IMR-90 (cell line): ENCODE results near the gene AUTS2. TPM values are rescaled to one million over a fixed set of nuclear protein-coding genes. Genes with fewer than 3 reads are reported as not detected.

ENCODE experiments used
- ATAC-seq: fragments of 200-7000 bp; cut with Tn5 transposase; 2 replicates; pipeline ENCODE4 v1.9.1; 2020; ENCODE audit warnings: low read depth, mild to moderate bottlenecking, moderate library complexity
- BruUV-seq: library from RNA; stranded (reverse); fragments of 400-500 nt; replicated peaks from 2 replicates; lab custom pipeline; 2021; lab: Mats Ljungman, UMichigan
- CTCF ChIA-PET: fragments of 300-600 bp; formaldehyde crosslinking; extraction: SDS; loops from one replicate; lab custom pipeline; 2021; ENCODE audit warnings: antibody characterized with exemption; lab: Yijun Ruan, JAX
- POLR2A ChIA-PET: fragments of 300-600 bp; sonication (Branson Sonifier 250); formaldehyde crosslinking; loops from one replicate; lab custom pipeline; 2022; ENCODE audit warnings: antibody characterized with exemption; ENCODE audit not compliant: unreplicated experiment; lab: Charles Lee
- DNase-seq: peaks from one replicate; pipeline ENCODE4 v3.0.0; 2013
- H2AFZ ChIP-seq: replicated peaks from 2 replicates; pipeline ENCODE3; 2013; ENCODE audit warnings: low read length, mild to moderate bottlenecking; ENCODE audit not compliant: poor library complexity
- H2AK5ac ChIP-seq: 2 replicates; pipeline ENCODE4 v1.6.1; 2013; ENCODE audit warnings: low read depth, low read length, inconsistent platforms
- H2AK9ac ChIP-seq: replicated peaks from 2 replicates; pipeline ENCODE3; 2013; ENCODE audit warnings: mild to moderate bottlenecking, low read depth, low read length, moderate library complexity; ENCODE audit not compliant: poor library complexity
- H2BK120ac ChIP-seq: 2 replicates; pipeline ENCODE4 v1.6.1; 2013; ENCODE audit warnings: low read depth, low read length, inconsistent platforms
- H2BK15ac ChIP-seq: 3 replicates; pipeline ENCODE4 v1.6.1; 2013; ENCODE audit warnings: low read depth, low read length, inconsistent platforms
- H2BK20ac ChIP-seq: 2 replicates; pipeline ENCODE4 v1.6.1; 2013; ENCODE audit warnings: low read depth, mild to moderate bottlenecking, inconsistent platforms, low read length, moderate library complexity
- H2BK5ac ChIP-seq: 2 replicates; pipeline ENCODE4 v1.6.1; 2013; ENCODE audit warnings: mild to moderate bottlenecking, low read depth, low read length, inconsistent platforms; ENCODE audit not compliant: poor library complexity, severe bottlenecking
- H3K14ac ChIP-seq: replicated peaks from 2 replicates; pipeline ENCODE4 v1.6.1; 2013; ENCODE audit warnings: low read depth, low read length, inconsistent platforms
- H3K18ac ChIP-seq: 2 replicates; pipeline ENCODE4 v1.6.1; 2013; ENCODE audit warnings: low read depth, low read length, control low read depth
- H3K23ac ChIP-seq: 2 replicates; pipeline ENCODE4 v1.6.1; 2013; ENCODE audit warnings: low read depth, low read length, inconsistent platforms
- H3K27ac ChIP-seq: 2 replicates; pipeline ENCODE4 v1.5.1; 2013; ENCODE audit warnings: mild to moderate bottlenecking, control low read depth, low read length; ENCODE audit not compliant: insufficient read depth
- H3K27me3 ChIP-seq: 2 replicates; pipeline ENCODE4 v1.6.1; 2013; ENCODE audit warnings: low read length; ENCODE audit not compliant: control insufficient read depth, insufficient read depth
- H3K36me3 ChIP-seq: 2 replicates; pipeline ENCODE4 v1.6.1; 2013; ENCODE audit warnings: low read length, mixed read lengths; ENCODE audit not compliant: control insufficient read depth, insufficient read depth
- H3K4ac ChIP-seq: 2 replicates; pipeline ENCODE4 v1.6.1; 2013; ENCODE audit warnings: low read depth, low read length, inconsistent platforms
- H3K4me1 ChIP-seq: 2 replicates; pipeline ENCODE4 v1.6.1; 2013; ENCODE audit warnings: low read length, mixed read lengths; ENCODE audit not compliant: control insufficient read depth, insufficient read depth
- H3K4me2 ChIP-seq: 2 replicates; pipeline ENCODE4 v1.6.1; 2013; ENCODE audit warnings: low read depth, mild to moderate bottlenecking, control low read depth, low read length, moderate library complexity
- H3K4me3 ChIP-seq: 2 replicates; pipeline ENCODE4 v1.5.1; 2013; ENCODE audit warnings: low read depth, mild to moderate bottlenecking, control low read depth, low read length, moderate library complexity; ENCODE audit not compliant: insufficient read depth
- H3K56ac ChIP-seq: 2 replicates; pipeline ENCODE4 v1.6.1; 2013; ENCODE audit warnings: low read length, inconsistent platforms; ENCODE audit not compliant: insufficient read depth; ENCODE audit errors: extremely low read depth
- H3K79me1 ChIP-seq, 2 experiments: 2 replicates each; pipeline ENCODE4 v1.6.1; 2013; ENCODE audit warnings: low read length in 2 of 2, inconsistent platforms in 1 of 2, low read depth in 1 of 2
- H3K9ac ChIP-seq: 2 replicates; pipeline ENCODE4 v1.6.1; 2013; ENCODE audit warnings: low read depth, low read length, control low read depth
- H3K9me1 ChIP-seq: 2 replicates; pipeline ENCODE4 v1.6.1; 2013; ENCODE audit warnings: low read length, inconsistent platforms; ENCODE audit not compliant: insufficient read depth
- H3K9me3 ChIP-seq: 2 replicates; pipeline ENCODE4 v1.6.1; 2013; ENCODE audit warnings: low read length; ENCODE audit not compliant: control insufficient read depth, insufficient read depth
- H4K20me1 ChIP-seq: 2 replicates; pipeline ENCODE4 v1.6.1; 2013; ENCODE audit warnings: low read length, inconsistent platforms; ENCODE audit not compliant: insufficient read depth
- H4K5ac ChIP-seq: 2 replicates; pipeline ENCODE4 v1.6.1; 2013; ENCODE audit warnings: mild to moderate bottlenecking, low read depth, low read length, control low read depth
- H4K8ac ChIP-seq, 2 experiments: 2 replicates each; pipeline ENCODE4 v1.6.1; 2013; ENCODE audit warnings: low read depth in 2 of 2, low read length in 2 of 2, control low read depth in 1 of 2, inconsistent platforms in 1 of 2
- H4K91ac ChIP-seq: 2 replicates; pipeline ENCODE4 v1.6.1; 2013; ENCODE audit warnings: low read depth, low read length, inconsistent platforms; ENCODE audit not compliant: insufficient read depth
- CHD1 ChIP-seq: IDR thresholded peaks from 2 replicates; pipeline ENCODE4 v1.6.1; 2012; ENCODE audit warnings: low read depth, low read length, improper control_type of control experiment
- RFX5 ChIP-seq: IDR thresholded peaks from 2 replicates; pipeline ENCODE4 v1.8.0; 2012; ENCODE audit warnings: low read depth, mild to moderate bottlenecking, low read length, moderate library complexity
- WGBS, 2 experiments: methylation state at CpG; one replicate each; pipeline versions ENCODE4 v1.1.5 to v1.1.7; 2013; ENCODE audit warnings: missing lambda C conversion rate in 2 of 2; ENCODE audit not compliant: insufficient read length in 1 of 2; ENCODE audit errors: extremely low coverage in 2 of 2; 5-methylcytosine and 5-hydroxymethylcytosine counted together
- dilution Hi-C: fragments of 300-500 bp; cut with HindIII; formaldehyde crosslinking; loops from one replicate; pipeline ENCODE4 v1.14.3; 2018; ENCODE audit warnings: low sequenced_read_pairs; ENCODE audit not compliant: unreplicated experiment
- in situ Hi-C: fragments of 300-500 bp; cut with MboI; formaldehyde crosslinking; loops from 3 replicates; pipeline ENCODE4 v1.14.3; 2019; ENCODE audit warnings: low sequenced_read_pairs, inconsistent platforms, mixed read lengths
- intact Hi-C: fragments of 100-400 bp; cut with micrococcal nuclease; formaldehyde crosslinking; loops from 2 replicates; pipeline ENCODE4 v1.10.0; 2022
- polyA plus RNA-seq, 3 experiments: library from polyadenylated mRNA; depleted of rRNA; stranded (reverse); fragments of >200 nt; gene quantifications; 2 replicates each; pipeline ENCODE4 v1.2.3, GENCODE V29; 2012; ENCODE audit warnings: low replicate concordance in 1 of 3
- total RNA-seq: library from RNA; depleted of rRNA; stranded (reverse); fragments of >200 nt; gene quantifications from 2 replicates; pipeline ENCODE4 v1.2.3, GENCODE V29; 2012
- TF ChIP-seq, protein P1 (sequence below): fragments of 150-350 bp; IDR thresholded peaks from 2 replicates; pipeline ENCODE4 v1.6.1; 2016; ENCODE audit warnings: low read depth, mild to moderate bottlenecking, low read length, moderate library complexity, borderline replicate concordance

AUTS2 gene
- total and polyA plus RNA-seq, 2 of the 4 experiments (the other 2 are of a cell fraction) = 0.90 to 3.0 TPM

DNA sequence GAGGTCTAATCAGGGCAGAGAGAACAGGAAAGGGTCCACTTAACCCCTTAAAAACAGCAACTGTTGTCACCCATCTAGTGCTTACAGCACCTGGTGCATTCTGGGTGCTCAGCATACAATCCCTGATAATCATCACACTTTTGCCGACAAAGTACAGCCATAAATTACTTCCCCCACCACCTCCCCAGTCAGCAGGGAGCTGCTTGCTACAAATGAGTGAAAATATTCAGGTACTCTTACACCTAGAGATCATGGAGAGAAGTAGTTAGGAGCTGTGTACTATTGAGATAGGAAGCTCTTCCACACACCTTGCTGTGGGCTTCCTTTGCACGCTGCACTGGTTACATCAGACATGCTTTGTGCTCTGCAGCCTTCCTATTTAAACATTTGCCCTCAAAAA lies 810.2 kb downstream of the AUTS2 start:
- H4K91ac ChIP-seq = no peak overlapping the region
- CTCF ChIA-PET = no interaction called here
- H3K4ac ChIP-seq = no peak overlapping the region
- H3K9me1 ChIP-seq = no peaks in the 10 kb centered on the region
- H3K27ac ChIP-seq = no peak overlapping the region
- intact Hi-C loops (no loop called here), dilution Hi-C loops (no loop called here), in situ Hi-C loops (no loop called here)
- H2BK120ac ChIP-seq = no peak overlapping the region
- H4K5ac ChIP-seq = no peak overlapping the region
- H4K8ac ChIP-seq = no peak overlapping the region
- no peak overlapping the region for H3K56ac ChIP-seq
- no peak overlapping the region for H2BK20ac ChIP-seq
- H3K79me1 ChIP-seq = no peaks in the 10 kb centered on the region
- no peak overlapping the region for H3K4me3 ChIP-seq
- ATAC-seq (no peak), DNase-seq (no peak)
- no peak overlapping the region for H2BK15ac ChIP-seq
- H3K27me3 ChIP-seq = no peaks in the 10 kb centered on the region
- no peak overlapping the region for H3K14ac ChIP-seq
- H2AFZ ChIP-seq = no peak overlapping the region
- no peak overlapping the region for H2AK5ac ChIP-seq
- H2BK5ac ChIP-seq = no peak overlapping the region
- no peak overlapping the region for H3K4me2 ChIP-seq
- no peaks in the 10 kb centered on the region for H3K9me3 ChIP-seq
- H2AK9ac ChIP-seq = no peak overlapping the region
- WGBS, 2 experiments = no CpG with 5 or more reads among the region's 2 CpGs
- no peak overlapping the region for H3K18ac ChIP-seq
- no TSS peak for BruUV-seq
- no peaks in the 10 kb centered on the region for H3K4me1 ChIP-seq
- H3K23ac ChIP-seq = no peak overlapping the region
- no peak overlapping the region for H3K9ac ChIP-seq
- no peaks in the 10 kb centered on the region for H3K36me3 ChIP-seq
- no peak for TF ChIP-seq RFX5
- TF ChIP-seq, protein P1, sequence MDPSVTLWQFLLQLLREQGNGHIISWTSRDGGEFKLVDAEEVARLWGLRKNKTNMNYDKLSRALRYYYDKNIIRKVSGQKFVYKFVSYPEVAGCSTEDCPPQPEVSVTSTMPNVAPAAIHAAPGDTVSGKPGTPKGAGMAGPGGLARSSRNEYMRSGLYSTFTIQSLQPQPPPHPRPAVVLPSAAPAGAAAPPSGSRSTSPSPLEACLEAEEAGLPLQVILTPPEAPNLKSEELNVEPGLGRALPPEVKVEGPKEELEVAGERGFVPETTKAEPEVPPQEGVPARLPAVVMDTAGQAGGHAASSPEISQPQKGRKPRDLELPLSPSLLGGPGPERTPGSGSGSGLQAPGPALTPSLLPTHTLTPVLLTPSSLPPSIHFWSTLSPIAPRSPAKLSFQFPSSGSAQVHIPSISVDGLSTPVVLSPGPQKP = no peak
- TF ChIP-seq CHD1 = no peak
- no peaks in the 10 kb centered on the region for H4K20me1 ChIP-seq
- POLR2A ChIA-PET = no interaction called here
